LNCAP (cell line): ENCODE data around the gene ZBTB12.

Source experiments
- CTCF ChIP-seq: fragments of 450-650 bp; IDR thresholded peaks from 2 replicates; pipeline ENCODE4 v1.5.1; 2017; ENCODE audit warnings: mild to moderate bottlenecking

ZBTB12 gene

GRCh38 chr6:31915756-31916155 lies 13.9 kb upstream of the ZBTB12 start:
- TF ChIP-seq CTCF: no peak

GRCh38 chr6:31915351-31915750 lies 13.5 kb upstream of the ZBTB12 start:
- no peak for TF ChIP-seq CTCF

- TF ChIP-seq CTCF: no peak
Observed at GRCh38 chr6:31911826-31912585, 10.1 kb upstream of the ZBTB12 start.

GRCh38 chr6:31908791-31909190 lies 6.9 kb upstream of the ZBTB12 start:
- TF ChIP-seq CTCF: no peak

- no peak for TF ChIP-seq CTCF
Observed at GRCh38 chr6:31907158-31907813, 5.4 kb upstream of the ZBTB12 start.

GRCh38 chr6:31906122-31906521 lies 4.2 kb upstream of the ZBTB12 start:
- no peak for TF ChIP-seq CTCF

GRCh38 chr6:31905041-31905440 lies 3.2 kb upstream of the ZBTB12 start:
- TF ChIP-seq CTCF: no peak
